COR-L47 (cell line): ENCODE measurements around the gene NR1H2.
"Not testable (repeated sequence)": the region's sequence is repeated elsewhere in the genome, so short reads cannot be mapped to it uniquely, and the experiment has no call there.

Experiments used
- DNase-seq: peaks from one replicate; lab custom pipeline; 2025; lab: John Stamatoyannopoulos, UW

The NR1H2 gene

GRCh38 chr19:50378863-50379236, 2.6 kb downstream of the NR1H2 start:
- DNase-seq = no peak

GRCh38 chr19:50379602-50380001, 3.3 kb downstream of the NR1H2 start:
- no peak for DNase-seq

DNA sequence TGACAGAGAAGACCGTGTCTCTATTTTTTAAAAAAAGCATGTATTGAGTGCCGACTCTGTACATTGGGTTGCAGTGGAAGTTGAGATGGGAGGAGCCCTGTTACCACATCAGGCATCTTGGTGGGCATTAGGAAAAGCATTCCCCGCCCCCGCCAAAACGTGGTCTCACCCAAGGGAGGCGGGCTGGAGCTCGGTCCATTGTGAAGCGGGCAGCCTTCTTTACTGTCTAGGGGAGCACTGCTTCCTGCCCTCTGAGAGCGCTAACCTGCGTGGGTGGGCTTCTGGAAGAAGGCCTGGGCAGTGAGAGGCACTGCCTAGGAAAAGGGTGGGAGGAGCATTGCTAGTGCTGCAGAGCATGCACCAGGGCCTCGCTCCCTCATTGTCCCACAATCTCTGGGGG, 3.9 kb downstream of the NR1H2 start:
- no peak for DNase-seq

DNA sequence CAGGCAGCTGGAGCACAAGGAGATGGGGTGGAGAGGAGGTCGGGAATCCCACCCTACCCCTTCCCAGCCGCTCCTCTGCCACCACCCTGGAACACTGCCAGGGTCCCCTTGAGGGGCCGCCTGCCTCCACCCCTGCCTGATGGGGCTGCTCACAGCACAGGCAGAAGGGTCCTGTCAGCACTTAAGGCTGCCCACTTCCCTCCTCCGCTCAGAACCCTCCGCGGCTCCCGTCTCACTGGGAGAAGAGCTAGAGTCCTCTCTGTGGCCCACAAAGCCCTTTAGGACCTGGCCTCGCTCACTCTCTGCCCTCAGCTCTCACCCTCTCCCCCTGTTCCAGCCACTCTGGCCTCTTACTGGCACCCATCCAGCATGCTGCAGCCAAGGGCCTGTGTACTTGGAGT, 4.5 kb downstream of the NR1H2 start:
- DNase-seq = no peak

GRCh38 chr19:50381881-50382729, 5.8 kb downstream of the NR1H2 start:
- DNase-seq = no peak

DNA sequence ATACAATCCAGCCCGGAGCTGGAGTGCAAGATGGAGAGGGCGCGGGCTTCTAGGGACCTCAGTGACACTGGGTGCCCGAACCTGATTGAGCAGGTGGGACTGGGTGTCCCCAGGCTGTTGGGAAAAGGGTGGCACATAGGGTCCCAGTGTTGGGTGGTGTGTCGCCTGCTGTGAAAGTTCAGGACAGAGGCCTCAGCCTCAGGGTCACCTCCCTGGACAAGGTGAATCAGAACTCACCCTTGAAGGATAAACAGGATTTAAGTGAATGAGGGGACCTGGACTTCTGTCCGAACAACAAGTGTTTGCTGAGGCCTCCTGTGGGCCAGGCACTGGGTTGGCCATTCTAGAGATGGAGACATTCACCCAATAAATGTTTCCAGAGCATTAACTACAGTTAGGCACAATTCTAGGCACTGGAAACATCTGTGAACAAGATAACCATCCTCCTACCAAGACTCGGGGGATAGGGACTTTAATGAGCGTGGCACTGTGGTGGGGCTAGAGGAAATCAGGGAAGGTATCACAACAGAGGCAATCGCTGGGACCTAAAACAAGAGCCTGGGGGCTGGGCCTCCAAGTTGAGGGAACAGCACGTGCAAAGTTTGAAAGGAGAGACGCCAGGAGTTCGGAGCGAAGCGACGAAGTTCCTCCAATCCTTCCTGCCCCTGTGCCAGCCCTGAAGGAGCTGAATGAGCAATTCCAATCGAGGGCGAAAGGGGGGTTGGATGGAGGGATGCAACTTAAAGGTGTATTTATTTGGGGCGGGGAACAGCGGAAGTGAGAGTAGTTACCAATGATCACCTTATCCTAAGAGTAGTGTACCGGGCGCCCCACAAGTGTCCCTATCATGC, 7.0 kb downstream of the NR1H2 start:
- no peak for DNase-seq

DNA sequence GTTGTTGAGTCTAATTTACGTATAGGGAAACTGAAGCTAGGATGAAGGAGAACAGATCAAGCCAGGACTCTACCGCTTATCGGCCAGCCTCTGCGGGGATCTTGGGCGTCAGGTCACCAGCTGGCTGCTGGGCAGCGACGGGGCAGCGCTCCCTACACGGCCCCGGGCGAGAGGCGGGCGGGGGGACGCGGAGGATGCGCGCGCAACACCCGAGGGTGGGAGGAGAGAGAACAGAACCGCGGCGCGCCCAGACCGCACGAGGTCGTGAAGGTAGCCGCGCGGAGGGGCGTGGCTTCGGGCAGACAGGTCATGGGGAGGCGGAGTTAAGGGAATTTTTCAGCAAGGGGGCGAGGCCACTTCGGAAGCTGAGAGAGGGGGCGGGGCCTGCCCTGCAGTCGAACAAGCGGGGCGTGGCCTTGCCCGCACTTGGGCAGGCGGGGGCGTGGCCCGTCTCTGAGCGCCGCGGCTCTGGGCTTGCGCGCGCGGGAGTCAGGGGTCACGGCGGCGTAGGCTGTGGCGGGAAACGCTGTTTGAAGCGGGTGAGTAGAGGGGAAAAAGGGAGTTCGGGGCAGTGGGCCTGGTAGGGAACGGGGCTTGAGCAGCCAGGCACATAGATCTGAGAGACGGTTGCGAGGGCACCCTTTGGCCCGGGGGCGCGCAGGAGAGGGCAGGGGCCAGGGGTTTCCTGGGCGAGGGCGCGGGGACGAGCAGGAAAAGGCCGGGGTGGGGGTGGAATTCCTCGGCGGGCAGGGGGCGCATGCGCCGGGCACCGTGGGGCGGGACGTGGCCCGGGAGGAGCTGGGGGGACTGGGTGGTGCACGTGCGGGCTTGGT, 7.8 kb downstream of the NR1H2 start, which contains the start of gene POLD1:
TSS of gene POLD1 (plus strand) at position 496 of the 833 bp plus-strand sequence. CDS start 14,505 bp downstream, outside the sequence.
- peak; percentile 99 for DNase-seq

DNA sequence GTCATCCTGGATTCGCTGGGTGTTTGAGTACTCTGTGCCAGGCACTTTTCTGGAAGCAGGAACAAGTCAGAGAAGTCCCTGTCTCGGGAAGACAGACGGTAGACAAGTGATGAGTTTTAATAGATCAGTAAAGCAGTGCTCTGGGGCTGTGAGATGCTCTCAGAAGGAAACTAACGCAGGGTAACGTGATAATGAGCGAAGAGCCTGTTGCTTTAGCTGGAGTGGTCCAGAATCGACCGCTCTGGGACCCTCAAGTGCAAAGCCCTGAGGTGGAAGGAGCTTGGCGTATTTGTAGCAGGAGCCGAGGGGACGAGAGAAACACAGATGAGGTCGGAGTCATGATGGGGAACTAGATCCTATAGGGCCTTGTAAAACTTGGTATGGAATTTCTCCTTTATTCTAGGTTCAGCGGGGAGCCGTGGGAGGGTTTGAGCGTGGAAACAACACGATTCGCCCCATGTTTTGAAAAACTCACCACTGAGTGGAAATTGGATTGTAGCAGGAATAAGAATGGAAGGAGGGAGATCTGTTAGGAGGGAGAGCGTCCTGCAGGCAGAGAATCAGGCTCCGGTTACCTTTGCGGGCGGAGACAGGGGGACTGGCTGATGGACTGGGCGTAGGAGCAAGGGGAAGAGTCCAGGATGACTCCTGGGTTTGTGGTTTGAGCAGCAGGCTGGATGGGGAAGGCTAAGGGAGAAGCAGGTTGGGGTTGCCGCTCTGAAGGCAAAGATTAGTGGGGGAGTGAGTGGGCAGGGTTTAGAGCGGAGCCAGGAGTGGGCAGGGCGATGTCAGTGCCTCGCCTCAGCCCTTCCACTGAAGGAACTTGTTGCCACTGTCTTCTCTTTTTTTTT, 8.7 kb downstream of the NR1H2 start:
- no peak for DNase-seq

GRCh38 chr19:50387176-50387867, 11.1 kb downstream of the NR1H2 start:
- DNase-seq = no peak

GRCh38 chr19:50387868-50388245, 11.6 kb downstream of the NR1H2 start:
- no peak for DNase-seq

DNA sequence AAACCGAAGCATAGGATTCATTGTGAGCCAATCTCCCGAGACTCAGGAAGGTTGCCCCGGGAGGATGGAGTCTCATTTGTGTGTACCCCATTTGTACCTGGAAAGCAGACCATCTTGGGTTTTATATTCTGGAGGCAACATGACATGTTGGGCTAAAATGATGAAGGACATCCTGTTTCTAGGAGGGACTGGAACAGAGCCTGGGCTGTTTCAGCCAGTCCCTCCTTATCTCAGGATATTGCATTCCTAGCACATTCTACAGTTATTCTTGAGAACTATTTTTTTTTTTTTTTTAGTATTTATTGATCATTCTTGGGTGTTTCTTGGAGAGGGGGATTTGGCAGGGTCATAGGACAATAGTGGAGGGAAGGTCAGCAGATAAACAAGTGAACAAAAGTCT, 14.0 kb downstream of the NR1H2 start:
- not testable (repeated sequence) for DNase-seq

- not testable (repeated sequence) for DNase-seq
Observed at GRCh38 chr19:50390952-50391351, 14.7 kb downstream of the NR1H2 start.

GRCh38 chr19:50392759-50393158, 16.5 kb downstream of the NR1H2 start:
- DNase-seq = no peak

GRCh38 chr19:50393589-50393988, 17.3 kb downstream of the NR1H2 start:
- no peak for DNase-seq

GRCh38 chr19:50394017-50394416, 17.8 kb downstream of the NR1H2 start:
- DNase-seq = no peak

- DNase-seq = no peak
Observed at GRCh38 chr19:50398675-50399367, 22.6 kb downstream of the NR1H2 start.

GRCh38 chr19:50399368-50399745, 23.1 kb downstream of the NR1H2 start:
- no peak for DNase-seq

- DNase-seq = no peak
Observed at GRCh38 chr19:50401605-50402450, 25.6 kb downstream of the NR1H2 start.
